Smooth muscle cell (in vitro differentiated cells): Measurements from ENCODE around the gene TMEM163. TPM values are rescaled to one million over a fixed set of nuclear protein-coding genes. Genes with fewer than 3 reads are reported as not detected.

Source experiments
- DNase-seq: peaks from one replicate; lab custom pipeline; 2025; ENCODE audit not compliant: unreplicated experiment; lab: John Stamatoyannopoulos, UW
- H2AFZ ChIP-seq: fragments of 200-600 bp; sonication (generic); 2 replicates; pipeline ENCODE4 v1.6.0; 2016; ENCODE audit warnings: antibody characterized with exemption, low read depth, mild to moderate bottlenecking
- H3F3A ChIP-seq: fragments of 200-600 bp; sonication (generic); 2 replicates; pipeline ENCODE4 v1.6.0; 2017; ENCODE audit warnings: antibody characterized with exemption, low read depth
- H3K27ac ChIP-seq: fragments of 200-600 bp; sonication (generic); 2 replicates; pipeline ENCODE4 v1.5.1; 2016; ENCODE audit warnings: low read depth, mild to moderate bottlenecking
- H3K27me3 ChIP-seq: fragments of 200-600 bp; sonication (generic); 2 replicates; pipeline ENCODE4 v1.6.1; 2016; ENCODE audit warnings: low read depth, mild to moderate bottlenecking
- H3K36me3 ChIP-seq: fragments of 200-600 bp; sonication (generic); 2 replicates; pipeline ENCODE4 v1.5.1; 2016; ENCODE audit warnings: low read depth
- H3K4me1 ChIP-seq: fragments of 200-600 bp; sonication (generic); 2 replicates; pipeline ENCODE4 v1.5.1; 2016; ENCODE audit warnings: low read depth
- H3K4me2 ChIP-seq: fragments of 200-600 bp; sonication (generic); 2 replicates; pipeline ENCODE4 v1.6.0; 2016; ENCODE audit warnings: mild to moderate bottlenecking
- H3K4me3 ChIP-seq: fragments of 200-600 bp; sonication (generic); 2 replicates; pipeline ENCODE4 v1.5.1; 2016; ENCODE audit warnings: mild to moderate bottlenecking
- H3K79me2 ChIP-seq: fragments of 200-600 bp; sonication (generic); 2 replicates; pipeline ENCODE4 v1.6.0; 2016; ENCODE audit warnings: low read depth, mild to moderate bottlenecking
- H3K9ac ChIP-seq: fragments of 200-600 bp; sonication (generic); 2 replicates; pipeline ENCODE4 v1.6.0; 2016; ENCODE audit warnings: low read depth
- H3K9me3 ChIP-seq: fragments of 200-600 bp; sonication (generic); replicated peaks from 2 replicates; pipeline ENCODE4 v1.5.1; 2016; ENCODE audit warnings: low read depth
- H4K20me1 ChIP-seq: fragments of 200-600 bp; sonication (generic); 2 replicates; pipeline ENCODE4 v1.6.0; 2016; ENCODE audit warnings: low read depth
- CTCF ChIP-seq: fragments of 200-600 bp; sonication (generic); IDR thresholded peaks from 2 replicates; pipeline ENCODE4 v1.5.1; 2017; ENCODE audit warnings: borderline replicate concordance, mild to moderate bottlenecking, antibody characterized with exemption; ENCODE audit not compliant: insufficient read depth, poor library complexity, severe bottlenecking
- WGBS: methylation state at CpG from one replicate; pipeline ENCODE4 v1.1.7; 2016; ENCODE audit warnings: low lambda C conversion rate; 5-methylcytosine and 5-hydroxymethylcytosine counted together
- polyA plus RNA-seq: library from polyadenylated mRNA; unstranded; fragments of >200 nt; fragmentation: Nextera tagmentation; extraction: Ambion mirVana; gene quantifications from 2 replicates; pipeline ENCODE4 v1.2.1, GENCODE V29; 2016
- total RNA-seq: library from RNA; depleted of rRNA; stranded (reverse); fragments of >200 nt; gene quantifications from 2 replicates; pipeline ENCODE4 v1.2.3, GENCODE V29; 2014

TMEM163 gene
- total and polyA plus RNA-seq, 2 experiments from 2014 or later: 0.31 TPM; not detected in 1

- Histone ChIP-seq H3K4me2 (no peak overlapping the region), H3K9ac (no peak overlapping the region), H3K27me3 (no peaks in the 10 kb centered on the region), H3F3A (no peaks in the 10 kb centered on the region), H3K4me3 (no peak overlapping the region), H4K20me1 (no peaks in the 10 kb centered on the region), H3K27ac (no peak overlapping the region), H3K9me3 (no peaks in the 10 kb centered on the region), H2AFZ (no peak overlapping the region), H3K79me2 (no peaks in the 10 kb centered on the region), H3K36me3 (no peaks in the 10 kb centered on the region), H3K4me1 (no peaks in the 10 kb centered on the region)
- no peak for DNase-seq
- TF ChIP-seq CTCF: no peak
- WGBS: 96% methylated on average over 5 of the region's 5 CpGs
Observed at GRCh38 chr2:134417968-134418582, 300.7 kb downstream of the TMEM163 start.

GRCh38 chr2:134416637-134417036 is 302.2 kb downstream of the TMEM163 start:
- no peaks in the 10 kb centered on the region for H4K20me1 ChIP-seq
- no peak overlapping the region for H2AFZ ChIP-seq
- H3K36me3 ChIP-seq: no peaks in the 10 kb centered on the region
- TF ChIP-seq CTCF: no peak
- H3K27ac ChIP-seq: no peak overlapping the region
- H3K27me3 ChIP-seq: no peaks in the 10 kb centered on the region
- DNase-seq: no peak
- no peak overlapping the region for H3K4me2 ChIP-seq
- no peak overlapping the region for H3K9ac ChIP-seq
- 100% methylated on average over 1 of the region's 1 CpG for WGBS
- H3K4me3 ChIP-seq: no peak overlapping the region
- peaks cover 2% of the 10 kb centered on the region for H3K4me1 ChIP-seq
- H3F3A ChIP-seq: no peaks in the 10 kb centered on the region
- H3K9me3 ChIP-seq: no peaks in the 10 kb centered on the region
- no peaks in the 10 kb centered on the region for H3K79me2 ChIP-seq

GRCh38 chr2:134416018-134416417 is 302.8 kb downstream of the TMEM163 start:
- Histone ChIP-seq H2AFZ (no peak overlapping the region), H3K36me3 (no peaks in the 10 kb centered on the region), H3K4me3 (no peak overlapping the region), H3F3A (no peaks in the 10 kb centered on the region), H3K27ac (no peak overlapping the region), H3K4me2 (no peak overlapping the region), H3K9me3 (no peaks in the 10 kb centered on the region), H4K20me1 (no peaks in the 10 kb centered on the region), H3K79me2 (no peaks in the 10 kb centered on the region), H3K9ac (no peak overlapping the region), H3K27me3 (no peaks in the 10 kb centered on the region), H3K4me1 (peaks cover 8% of the 10 kb centered on the region)
- WGBS: 97% methylated on average over 2 of the region's 2 CpGs
- TF ChIP-seq CTCF: no peak
- DNase-seq: no peak

GRCh38 chr2:134413912-134414311 is 304.9 kb downstream of the TMEM163 start:
- H3K4me2 ChIP-seq: no peak overlapping the region
- H3K27ac ChIP-seq: no peak overlapping the region
- H3K4me1 ChIP-seq: peaks cover 14% of the 10 kb centered on the region
- TF ChIP-seq CTCF: no peak
- H3K9me3 ChIP-seq: no peaks in the 10 kb centered on the region
- no peak overlapping the region for H2AFZ ChIP-seq
- H3K27me3 ChIP-seq: no peaks in the 10 kb centered on the region
- no peak for DNase-seq
- peaks cover 7% of the 10 kb centered on the region for H3F3A ChIP-seq
- no peaks in the 10 kb centered on the region for H3K36me3 ChIP-seq
- no peaks in the 10 kb centered on the region for H3K79me2 ChIP-seq
- H4K20me1 ChIP-seq: no peaks in the 10 kb centered on the region
- H3K4me3 ChIP-seq: no peak overlapping the region
- no peak overlapping the region for H3K9ac ChIP-seq
- WGBS: 92% methylated on average over 2 of the region's 2 CpGs
